OCI-LY1 (cell line): ENCODE data around the gene POU2AF1.

Source experiments
- EZH2 ChIP-seq: fragments of 200-600 bp; sonication (generic), shearing (Covaris generic); IDR thresholded peaks from 2 replicates; pipeline ENCODE4 v1.8.0; 2017; ENCODE audit warnings: borderline replicate concordance, mixed run types, mild to moderate bottlenecking, antibody characterized with exemption, low read length, moderate library complexity, mixed read lengths
- TF ChIP-seq, protein P1 (sequence below): fragments of 200-600 bp; sonication (generic), shearing (Covaris generic); IDR thresholded peaks from 2 replicates; pipeline ENCODE4 v1.5.1; 2017; ENCODE audit warnings: mild to moderate bottlenecking, antibody characterized with exemption, low read length, moderate library complexity, mixed read lengths

GRCh38 chr11:111411456-111411855, 32.4 kb upstream of the POU2AF1 start:
- TF ChIP-seq, protein P1, sequence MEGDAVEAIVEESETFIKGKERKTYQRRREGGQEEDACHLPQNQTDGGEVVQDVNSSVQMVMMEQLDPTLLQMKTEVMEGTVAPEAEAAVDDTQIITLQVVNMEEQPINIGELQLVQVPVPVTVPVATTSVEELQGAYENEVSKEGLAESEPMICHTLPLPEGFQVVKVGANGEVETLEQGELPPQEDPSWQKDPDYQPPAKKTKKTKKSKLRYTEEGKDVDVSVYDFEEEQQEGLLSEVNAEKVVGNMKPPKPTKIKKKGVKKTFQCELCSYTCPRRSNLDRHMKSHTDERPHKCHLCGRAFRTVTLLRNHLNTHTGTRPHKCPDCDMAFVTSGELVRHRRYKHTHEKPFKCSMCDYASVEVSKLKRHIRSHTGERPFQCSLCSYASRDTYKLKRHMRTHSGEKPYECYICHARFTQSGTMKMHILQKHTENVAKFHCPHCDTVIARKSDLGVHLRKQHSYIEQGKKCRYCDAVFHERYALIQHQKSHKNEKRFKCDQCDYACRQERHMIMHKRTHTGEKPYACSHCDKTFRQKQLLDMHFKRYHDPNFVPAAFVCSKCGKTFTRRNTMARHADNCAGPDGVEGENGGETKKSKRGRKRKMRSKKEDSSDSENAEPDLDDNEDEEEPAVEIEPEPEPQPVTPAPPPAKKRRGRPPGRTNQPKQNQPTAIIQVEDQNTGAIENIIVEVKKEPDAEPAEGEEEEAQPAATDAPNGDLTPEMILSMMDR, result no peak
- no peak for TF ChIP-seq EZH2
